GM18519 (cell line): ENCODE data around the gene OGFOD3.
"Not testable (repeated sequence)": the region's sequence is repeated elsewhere in the genome, so short reads cannot be mapped to it uniquely, and the experiment has no call there.

Experiments
- ATAC-seq: cut with Tn5 transposase; IDR thresholded peaks from one replicate; pipeline ENCODE4 v1.9.1; 2021; ENCODE audit warnings: mild to moderate bottlenecking, moderate library complexity; ENCODE audit not compliant: unreplicated experiment, low FRiP score

OGFOD3 gene

DNA sequence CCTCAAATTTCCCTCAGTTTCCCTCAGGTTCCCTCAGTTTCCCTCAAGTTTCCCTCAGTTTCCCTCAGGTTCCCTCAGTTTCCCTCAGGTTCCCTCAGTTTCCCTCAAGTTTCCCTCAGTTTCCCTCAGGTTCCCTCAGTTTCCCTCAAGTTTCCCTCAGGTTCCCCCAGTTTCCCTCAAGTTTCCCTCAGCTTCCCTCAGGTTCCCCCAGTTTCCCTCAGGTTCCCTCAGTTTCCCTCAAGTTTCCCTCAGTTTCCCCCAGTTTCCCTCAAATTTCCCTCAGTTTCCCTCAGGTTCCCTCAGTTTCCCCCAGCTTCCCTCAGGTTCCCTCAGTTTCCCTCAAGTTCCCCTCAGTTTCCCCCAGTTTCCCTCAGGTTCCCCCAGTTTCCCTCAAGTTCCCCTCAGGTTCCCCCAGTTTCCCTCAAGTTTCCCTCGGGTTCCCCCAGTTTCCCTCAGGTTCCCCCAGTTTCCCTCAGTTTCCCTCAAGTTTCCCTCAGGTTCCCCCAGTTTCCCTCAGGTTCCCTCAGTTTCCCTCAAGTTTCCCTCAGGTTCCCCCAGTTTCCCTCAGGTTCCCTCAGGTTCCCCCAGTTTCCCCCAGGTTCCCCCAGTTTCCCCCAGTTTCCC lies 58.8 kb downstream of the OGFOD3 start:
- ATAC-seq = not testable (repeated sequence)

DNA sequence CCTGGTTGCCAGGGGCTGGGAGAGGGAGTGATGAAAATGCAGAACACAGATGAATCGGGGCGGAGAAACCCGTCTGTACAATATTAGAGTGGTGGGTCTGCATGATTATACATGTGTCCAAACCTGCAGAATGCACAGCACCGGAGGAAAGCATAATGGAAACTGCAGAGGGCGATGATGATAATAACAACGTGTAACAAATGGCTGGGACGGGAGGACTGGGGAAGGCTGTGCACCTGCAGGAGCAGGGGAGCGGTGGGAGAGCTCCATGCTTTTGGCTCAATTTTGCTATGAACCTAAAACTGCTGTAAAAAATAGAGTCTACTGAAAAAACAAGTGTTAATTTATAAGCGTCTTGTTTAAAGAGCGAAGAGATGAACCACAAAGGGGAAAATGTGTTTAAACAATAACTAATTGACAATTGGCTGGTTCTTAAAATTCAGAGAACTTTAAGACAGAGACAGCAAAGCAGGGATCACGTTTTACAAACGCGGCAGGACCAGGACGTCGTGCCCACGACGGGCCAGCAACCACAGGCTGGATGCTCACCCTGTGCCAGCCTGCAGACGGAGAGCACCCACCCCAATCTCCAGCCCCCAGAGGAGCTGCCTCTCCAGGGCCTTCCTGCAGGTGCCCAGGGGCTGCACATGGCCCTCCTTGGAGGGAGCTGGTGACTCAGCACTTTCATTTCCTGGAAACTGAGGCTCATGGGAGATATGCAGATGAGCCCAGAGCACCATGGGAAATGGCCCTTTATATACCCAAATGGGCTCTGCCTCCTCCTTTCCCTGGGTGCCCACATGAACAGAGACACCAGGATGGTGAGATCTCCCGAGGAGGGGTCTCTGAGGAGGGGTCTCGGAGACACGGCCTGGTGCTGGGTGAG lies 59.7 kb downstream of the OGFOD3 start, which contains the start of gene TEX19:
TEX19 (plus strand) TSS at position 783 of the 886 bp plus-strand sequence. CDS start 2,904 bp downstream, outside the sequence.
- no peak for ATAC-seq

DNA sequence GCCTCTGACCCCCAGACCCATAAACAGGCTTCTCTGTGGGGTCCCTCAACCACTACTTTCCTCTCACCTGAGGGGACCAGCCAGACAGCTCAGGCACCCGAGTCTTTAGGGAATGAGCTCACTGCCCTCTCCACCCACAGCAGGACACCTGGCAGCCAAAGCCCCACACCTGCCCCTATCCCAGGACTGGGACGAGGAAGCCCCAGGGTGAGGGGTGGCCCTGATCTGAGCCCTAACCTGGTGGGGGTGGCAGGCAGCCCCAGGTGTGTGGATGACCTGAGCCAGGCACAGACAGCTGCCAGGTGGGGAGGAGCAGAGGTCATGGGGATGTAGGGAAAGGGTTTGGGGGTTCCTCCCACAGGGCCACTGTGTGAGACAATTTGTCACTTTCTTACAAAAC lies 61.0 kb downstream of the OGFOD3 start:
- ATAC-seq = no peak

DNA sequence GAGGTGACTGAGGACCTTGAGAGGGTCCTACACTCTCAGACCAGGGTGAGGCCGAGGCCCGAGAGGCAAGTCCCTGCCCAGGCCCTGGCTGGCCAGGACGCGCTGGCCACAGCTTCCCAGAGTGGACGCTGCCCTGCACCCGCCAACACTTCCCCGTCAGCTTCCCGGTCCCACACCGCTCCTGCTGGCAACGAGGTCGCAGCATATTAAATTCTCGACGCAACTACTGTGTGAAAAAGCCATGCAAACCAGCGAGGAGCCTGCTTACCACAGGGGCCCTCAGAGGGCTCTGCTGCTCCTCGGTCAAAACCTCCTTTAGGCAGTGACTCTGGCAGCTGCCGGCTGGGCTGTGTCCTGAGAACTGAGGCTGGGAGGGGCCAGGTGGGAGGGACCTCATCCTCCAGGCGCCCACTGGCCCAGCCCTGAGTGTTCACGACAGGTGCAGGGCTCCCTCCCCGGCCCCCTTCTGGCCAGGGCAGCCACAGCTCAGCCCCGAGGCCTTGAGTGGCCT lies 61.5 kb downstream of the OGFOD3 start:
- ATAC-seq = no peak

DNA sequence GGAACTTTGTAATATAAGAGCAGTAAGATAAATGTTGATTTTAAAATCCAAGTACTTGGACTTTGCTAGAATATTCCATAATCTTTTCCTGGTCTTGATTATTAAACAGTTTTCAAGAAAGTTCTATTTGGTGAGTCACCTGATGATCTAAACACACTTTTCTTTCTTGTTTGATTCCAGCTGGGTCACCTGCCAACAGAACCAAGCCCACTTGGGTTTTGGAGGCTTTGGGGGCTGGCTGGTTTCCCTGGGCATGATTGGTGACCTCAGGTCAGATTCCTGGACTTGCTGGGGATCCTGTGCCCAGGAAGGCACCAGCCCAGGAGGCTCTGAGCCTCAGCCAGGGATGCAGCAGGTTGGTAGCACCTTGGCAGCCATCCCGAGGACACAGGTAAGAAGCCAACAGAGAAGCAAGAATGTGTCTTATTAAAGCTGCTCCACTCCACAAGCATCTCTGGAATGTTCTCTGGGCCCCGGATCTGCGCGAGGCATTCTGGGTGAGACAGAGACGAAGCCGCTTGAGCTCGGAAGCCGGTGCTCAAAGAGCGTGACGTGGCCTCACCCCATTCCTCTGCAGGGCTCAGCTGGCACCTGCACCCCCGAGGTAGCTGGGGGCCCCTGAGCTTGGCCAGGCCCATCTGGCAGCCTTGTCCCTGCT lies 62.5 kb downstream of the OGFOD3 start:
- no peak for ATAC-seq

DNA sequence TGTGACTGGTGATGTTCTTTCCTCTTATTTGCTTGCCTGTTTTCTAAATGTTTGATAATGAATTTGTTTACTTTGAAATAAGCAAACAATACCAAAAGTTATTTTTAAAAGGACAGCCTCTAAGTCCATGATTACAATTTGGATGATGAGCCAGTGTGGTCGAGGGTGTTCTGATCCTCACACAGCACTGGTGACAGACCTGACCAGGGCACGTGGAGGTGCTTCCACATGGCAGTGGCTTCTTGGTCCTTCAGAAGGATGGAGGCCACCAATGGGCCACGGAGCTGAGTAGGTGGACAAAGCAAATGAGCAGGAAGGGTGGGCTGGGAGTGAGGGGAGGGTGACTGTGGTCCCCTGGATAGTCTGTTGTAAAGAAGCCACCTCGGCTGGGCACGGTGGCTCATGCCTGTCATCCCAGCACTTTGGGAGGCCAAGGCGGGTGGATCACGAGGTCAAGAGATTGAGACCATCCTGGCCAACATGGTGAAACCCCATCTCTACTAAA lies 63.5 kb downstream of the OGFOD3 start:
- ATAC-seq = no peak

DNA sequence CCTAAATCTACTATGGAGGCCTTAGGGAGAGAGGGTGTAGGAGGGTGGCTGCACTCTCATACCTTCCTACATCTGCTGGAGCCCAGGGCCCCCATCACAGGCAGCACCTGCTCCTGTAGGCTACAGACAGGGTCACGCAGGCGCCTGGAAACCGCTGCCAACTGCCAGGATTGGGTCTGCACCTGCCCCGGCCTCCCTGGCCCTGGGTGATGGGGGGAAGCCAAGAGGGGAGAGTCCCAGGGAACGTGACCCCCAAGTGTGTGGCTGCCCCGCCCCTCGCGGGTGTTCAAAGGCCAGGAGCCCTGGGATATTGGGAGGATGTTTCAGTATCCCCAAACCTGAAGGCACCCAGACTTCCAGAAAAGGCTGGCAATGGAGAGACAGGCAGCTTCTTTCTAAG lies 64.9 kb downstream of the OGFOD3 start:
- ATAC-seq = no peak

DNA sequence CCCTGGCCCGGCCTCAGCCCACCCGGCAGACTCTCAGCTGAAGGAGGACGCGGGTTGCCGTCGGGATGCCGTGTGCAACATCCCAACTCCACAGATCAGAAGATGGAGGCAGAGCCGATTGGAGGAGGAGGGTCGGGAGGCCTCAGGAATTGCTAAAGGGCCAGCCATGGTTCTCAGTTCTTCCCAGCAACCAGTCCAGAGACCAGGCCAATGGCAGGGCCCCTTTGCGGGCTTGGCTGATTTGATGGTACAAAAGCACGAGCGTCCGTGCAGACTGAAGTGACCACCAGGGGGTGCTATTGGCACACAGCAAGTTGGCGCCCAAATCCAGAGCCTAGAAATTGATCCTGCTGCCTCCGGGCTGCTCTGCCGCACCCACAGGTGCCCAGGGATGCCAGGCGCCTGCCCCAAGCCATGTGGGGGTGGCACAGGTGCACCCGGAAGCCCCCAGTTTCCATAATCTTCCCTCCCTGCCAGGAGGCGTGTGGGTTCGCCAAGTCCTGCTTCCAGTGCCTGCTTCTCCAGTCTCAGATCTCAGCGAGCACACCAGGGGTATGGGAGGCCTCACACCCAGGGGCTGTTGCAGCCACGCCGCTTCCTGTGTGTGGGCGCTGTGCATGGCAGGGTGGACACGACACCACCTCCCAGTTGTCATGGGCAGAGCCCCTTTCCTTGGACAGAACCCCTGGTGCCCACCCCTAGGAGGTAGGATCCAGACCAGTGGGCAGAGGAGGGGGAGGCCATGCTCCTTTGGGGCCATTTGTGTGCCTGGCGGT lies 66.5 kb downstream of the OGFOD3 start:
- no peak for ATAC-seq

DNA sequence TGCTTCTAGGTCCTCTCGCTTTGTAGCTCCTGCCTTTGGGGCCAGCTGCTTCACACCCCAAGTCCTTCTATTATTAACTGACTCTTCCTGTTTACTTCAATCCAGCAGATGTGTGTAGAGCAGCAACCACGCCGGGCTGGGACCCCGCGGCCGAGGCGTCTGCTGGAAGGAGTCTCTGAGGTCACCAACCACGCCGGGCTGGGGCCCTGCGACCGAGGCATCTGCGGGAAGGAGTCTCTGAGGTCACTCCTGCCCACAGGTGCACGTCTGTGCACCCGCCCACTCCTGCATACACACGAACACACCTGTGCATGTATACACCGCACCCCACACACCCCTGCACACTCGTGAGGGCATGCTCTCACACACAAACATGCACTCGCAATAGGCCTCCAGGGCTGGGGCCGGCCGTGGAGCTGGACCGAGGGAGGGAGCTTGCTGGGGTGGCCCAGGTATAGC lies 67.1 kb downstream of the OGFOD3 start:
- no peak for ATAC-seq

DNA sequence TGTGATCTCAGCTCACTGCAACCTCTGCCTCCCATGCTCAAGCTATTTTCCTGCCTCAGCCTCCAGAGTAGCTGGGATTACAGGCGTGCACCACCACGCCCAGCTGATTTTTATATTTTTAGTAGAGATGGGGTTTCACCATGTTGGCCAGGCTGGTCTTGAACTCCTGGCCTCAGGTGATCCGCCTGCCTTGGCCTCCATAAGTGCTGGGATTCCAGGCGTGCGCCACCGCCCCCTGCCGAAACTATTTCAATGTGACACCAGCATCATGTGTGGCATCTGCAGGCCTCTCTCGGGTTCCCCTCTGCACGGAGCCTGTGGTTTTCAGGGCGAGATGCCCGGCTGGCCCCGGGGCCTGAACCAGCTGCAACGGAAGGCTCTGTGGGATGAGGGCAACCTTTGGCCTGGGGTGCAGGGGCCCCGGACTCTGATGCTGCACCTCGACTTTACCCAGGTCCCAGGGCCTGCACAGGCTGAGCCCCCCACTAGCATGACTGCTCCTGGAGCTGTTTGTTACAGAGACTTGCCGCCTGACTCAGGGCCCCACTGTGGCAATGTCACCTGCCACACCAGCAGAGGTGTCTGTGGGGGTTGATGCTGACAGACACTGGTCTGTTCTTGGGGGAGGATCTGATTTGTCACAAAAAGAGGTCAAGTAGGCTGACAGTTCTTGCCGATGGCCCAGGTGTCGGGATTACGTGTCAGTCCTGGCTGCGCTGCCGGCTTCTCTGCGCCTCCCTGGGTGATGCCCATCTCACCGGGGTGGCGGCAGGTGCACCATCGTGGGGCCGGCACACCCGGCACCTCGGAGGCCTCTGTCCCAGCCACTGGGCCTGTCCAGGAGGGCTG lies 68.0 kb downstream of the OGFOD3 start:
- no peak for ATAC-seq

DNA sequence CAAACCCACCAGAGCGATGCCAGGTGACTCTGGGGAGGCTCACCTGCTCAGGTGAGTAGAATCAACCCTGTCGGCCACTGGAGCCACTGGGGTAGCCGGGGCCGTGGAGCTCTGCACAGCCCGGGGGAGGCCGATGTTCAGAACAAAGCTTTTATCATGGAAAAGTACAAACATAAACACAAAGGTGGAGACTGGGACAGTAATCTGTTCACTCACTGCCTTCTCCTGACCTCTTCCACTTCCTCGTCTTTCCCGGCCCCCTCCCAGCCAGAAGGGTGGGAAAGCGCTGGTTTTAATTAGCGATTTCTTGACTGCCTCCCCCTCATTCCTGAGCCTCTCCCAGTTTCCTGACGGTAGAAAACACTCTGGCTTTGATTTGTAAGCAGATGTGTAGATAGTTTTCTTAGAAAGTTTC lies 69.1 kb downstream of the OGFOD3 start:
- ATAC-seq = no peak

DNA sequence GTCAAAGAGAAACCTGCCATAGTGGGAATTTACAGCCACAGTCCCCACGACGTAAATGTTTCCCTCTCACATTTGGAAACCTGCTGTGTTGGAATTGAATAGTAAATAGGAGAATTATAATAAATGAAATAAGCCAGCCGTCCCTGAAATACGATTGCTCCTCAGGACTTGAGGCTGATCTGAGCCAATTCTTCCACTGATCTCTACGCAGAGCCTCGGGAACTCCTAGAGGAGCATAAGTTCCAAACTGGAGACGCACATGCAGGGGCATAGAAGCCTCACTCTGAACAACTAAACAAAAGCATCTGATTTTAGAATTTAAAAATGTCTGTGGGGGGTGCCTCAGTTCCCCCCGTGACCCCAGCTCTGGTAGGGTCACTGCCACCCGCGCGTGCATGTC lies 69.5 kb downstream of the OGFOD3 start:
- no peak for ATAC-seq

DNA sequence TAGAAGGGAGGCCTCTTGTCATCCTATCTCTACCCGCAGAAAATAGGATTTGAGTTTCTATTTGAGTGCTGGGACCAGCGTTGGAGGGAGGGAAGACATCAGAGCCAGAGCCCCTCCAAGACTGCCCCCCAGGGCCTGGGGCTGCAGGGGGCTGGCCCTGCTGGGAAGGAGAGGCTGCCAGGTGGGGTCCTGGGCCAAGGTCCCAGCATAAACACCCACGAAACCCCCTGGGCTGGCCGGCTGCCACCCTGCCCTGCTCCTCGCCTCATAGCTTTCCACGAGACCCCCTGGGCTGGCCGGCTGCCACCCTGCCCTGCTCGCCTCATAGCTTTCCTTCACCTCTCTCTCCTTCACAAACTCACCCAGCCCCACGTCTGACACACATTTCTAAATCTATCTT lies 70.0 kb downstream of the OGFOD3 start:
- ATAC-seq = no peak

DNA sequence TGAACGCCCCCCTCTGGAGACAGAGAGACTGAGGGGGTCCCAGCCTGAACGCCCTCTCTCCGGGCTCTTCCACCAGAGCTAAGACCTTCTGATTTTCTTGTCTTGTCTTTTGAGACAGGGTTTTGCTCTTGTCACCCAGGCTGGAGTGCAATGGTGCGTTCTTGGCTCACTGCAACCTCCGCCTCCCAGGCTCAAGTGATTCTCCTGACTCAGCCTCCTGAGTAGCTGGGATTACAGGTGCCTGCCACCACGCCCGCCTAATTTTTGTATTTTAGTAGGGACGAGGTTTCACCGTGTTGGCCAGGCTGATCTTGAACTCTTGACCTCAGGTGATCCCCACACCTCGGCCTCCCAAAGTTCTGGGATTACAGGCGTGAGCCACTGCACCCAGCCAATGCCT lies 70.4 kb downstream of the OGFOD3 start:
- ATAC-seq = not testable (repeated sequence)

DNA sequence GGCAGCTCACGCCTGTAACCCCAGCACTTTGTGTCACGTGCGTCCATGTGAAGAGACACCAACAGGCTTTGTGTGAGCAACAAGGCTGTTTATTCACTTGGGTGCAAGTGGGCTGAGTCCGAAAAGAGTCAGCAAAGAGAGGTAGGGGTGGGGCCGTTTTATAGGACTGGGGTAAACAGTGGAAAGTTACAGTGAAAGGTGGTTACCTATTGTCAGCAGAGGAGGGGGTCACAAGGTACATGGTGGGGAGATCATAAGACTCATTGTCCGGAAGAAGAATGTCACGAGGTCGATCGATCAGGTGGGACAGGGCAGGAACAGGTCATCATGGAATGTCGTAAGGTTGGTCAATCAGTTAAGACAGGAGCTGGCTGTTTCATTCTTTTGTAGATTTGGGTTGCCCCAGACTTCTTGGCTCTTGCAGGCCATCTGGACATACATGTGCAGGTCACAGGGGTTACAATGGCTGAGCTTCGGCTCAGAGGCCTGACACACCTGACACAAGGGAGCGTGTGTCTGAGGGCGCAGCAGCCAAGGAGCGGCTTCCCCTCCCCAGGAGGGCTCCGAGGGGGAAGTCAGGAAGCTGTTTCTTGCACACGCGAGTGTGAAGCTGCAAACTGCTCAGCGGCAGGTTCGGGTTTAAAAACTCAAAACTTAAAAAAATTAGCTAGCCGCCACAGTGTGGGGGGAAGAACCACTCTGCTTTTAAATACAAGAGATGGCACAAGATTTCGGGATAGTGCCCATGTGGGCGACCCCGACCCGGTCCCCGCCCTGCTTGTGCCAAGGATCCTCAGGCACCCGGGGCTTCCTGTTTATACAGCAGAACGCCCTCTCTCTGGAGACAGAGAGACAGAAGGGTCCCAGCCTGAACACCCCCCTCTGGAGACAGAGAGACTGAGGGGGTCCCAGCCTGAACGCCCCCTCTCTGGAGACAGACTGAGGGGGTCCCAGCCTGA lies 71.8 kb downstream of the OGFOD3 start:
- ATAC-seq = no peak

DNA sequence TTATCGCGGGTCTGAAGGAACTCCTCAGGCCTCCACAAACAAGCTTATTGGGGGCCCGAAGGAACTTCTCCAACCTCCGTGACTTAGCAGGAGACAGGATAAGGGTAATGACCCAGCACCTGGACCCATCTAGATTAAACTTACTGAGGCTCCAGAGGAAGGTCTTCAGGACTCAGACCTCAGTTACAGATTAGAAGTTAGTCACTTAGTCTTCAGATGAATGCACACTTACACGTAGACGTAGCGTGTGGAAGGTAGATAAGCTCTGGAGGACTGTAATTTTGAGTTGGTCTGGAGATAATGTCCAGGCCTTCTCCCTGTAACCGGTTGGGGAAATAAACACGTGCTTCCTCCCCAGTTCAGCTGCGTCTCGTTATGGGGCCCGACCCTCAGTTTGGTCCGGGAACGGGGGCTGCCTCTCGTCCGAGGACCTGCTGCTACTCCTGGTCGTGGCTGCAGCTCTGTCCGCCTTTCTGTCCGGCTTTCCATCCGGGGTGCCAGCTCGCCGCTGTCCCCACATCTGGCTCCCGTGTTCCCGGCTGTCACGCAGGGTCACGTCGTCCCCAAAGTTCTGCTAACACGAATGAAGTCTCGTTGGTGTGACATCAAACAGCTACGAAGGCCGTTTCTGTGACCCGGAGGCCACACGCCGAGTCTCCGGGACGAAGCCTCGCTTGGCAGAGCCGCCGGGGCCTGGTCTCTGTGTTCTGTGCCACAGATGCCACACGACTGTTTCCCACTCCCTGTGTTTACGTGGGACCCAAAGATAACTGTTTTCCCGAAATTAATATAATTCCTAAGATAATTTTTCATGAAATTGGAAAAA lies 73.0 kb downstream of the OGFOD3 start:
- no peak for ATAC-seq

DNA sequence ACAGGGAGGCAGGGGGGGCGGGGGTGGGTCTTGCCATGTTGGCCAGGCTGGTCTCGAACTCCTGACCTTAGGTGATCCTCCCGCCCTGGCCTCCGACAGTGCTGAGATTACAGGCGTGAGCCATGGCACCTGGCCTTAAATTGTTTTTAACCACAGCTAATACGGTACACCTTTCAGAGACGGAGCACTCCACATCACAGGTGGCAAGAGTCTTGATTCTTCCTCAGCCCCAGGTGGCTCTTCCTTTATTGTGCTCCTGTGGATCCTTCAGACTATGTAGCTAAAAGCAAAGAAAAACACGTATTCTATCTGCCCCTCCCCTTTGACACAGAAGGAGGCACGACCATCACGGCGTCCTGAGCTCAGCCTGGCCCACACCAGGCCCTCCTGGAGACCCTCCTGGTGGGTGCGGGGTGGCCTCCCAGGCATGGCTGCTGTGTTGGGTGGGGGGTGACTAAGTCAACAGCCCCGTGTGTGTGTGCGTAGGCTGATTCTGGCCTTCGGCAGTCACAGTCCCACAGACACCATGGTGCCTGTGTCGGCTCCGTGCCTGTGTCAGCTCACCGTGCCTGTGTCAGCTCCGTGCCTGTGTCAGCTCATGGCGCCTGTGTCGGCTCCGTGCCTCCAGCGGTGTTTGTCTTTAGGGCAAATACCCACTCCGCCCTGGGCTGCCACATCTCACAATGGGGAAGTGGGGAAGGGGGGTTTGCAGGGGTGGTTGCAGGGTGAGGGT lies 74.0 kb downstream of the OGFOD3 start:
- ATAC-seq = no peak
